Large intestine (tissue), 1 donor: ENCODE measurements around the gene FAM240A. TPM values are rescaled to one million over a fixed set of nuclear protein-coding genes. Genes with fewer than 3 reads are reported as not detected.

Experiments used
- polyA plus RNA-seq: library from polyadenylated mRNA; unstranded; fragments of 120-200 nt; gene quantifications from one replicate; pipeline ENCODE4 v1.2.1, GENCODE V29; 2013

FAM240A gene
- polyA plus RNA-seq, 1 donor, result not detected

Other genes starting within 250 kb of the FAM240A start
- 1.8 TPM for gene CCR5, start 241.6 kb upstream of the FAM240A start, polyA plus RNA-seq
- 11.3 TPM for gene CCRL2, start 205.3 kb upstream of the FAM240A start, polyA plus RNA-seq
- 2.6 TPM for gene LTF, start 147.6 kb upstream of the FAM240A start, polyA plus RNA-seq
- gene RTP3, start 114.5 kb upstream of the FAM240A start, polyA plus RNA-seq, result not detected
- 0.72 TPM for gene LRRC2, start 46.2 kb upstream of the FAM240A start, polyA plus RNA-seq
- 30.8 TPM for gene ALS2CL, start 81.2 kb downstream of the FAM240A start, polyA plus RNA-seq
- 0.78 TPM for gene TMIE, start 88.9 kb downstream of the FAM240A start, polyA plus RNA-seq
- gene PRSS50, start 105.3 kb downstream of the FAM240A start, polyA plus RNA-seq, result 3.1 TPM